ENCODE data around the gene ADARB2. TPM values are rescaled to one million over a fixed set of nuclear protein-coding genes. Genes with fewer than 3 reads are reported as not detected.

The ADARB2 gene
- polyA plus RNA-seq, 3 donors = not detected

GRCh38 chr10:1534820-1535219, 202.5 kb downstream of the ADARB2 start:
- no peak overlapping the region for H3K4me3 Mint-ChIP-seq
- H3K36me3 ChIP-seq (replicated peaks in 1 of 2; ENCODE audit: control insufficient read depth in 1 of 2, insufficient read depth in 2 of 2, low read length in 2 of 2) = no peaks in the 10 kb centered on the region
- H3K4me2 ChIP-seq (replicated peaks; ENCODE audit: extremely low read depth, low read length, poor library complexity, severe bottlenecking) = no peak overlapping the region
- no peaks in the 10 kb centered on the region for H3K79me2 ChIP-seq (ENCODE audit: insufficient read depth, low read length)
- no peak for TF ChIP-seq CTCF (IDR thresholded peaks at IDR 0.05)
- H3K36me3 Mint-ChIP-seq = no peaks in the 10 kb centered on the region
- H3K9me3 ChIP-seq (replicated peaks in 1 of 2; ENCODE audit: control insufficient read depth in 1 of 2, insufficient read depth in 1 of 2, low read length in 2 of 2) = no peaks in the 10 kb centered on the region
- no peak overlapping the region for H3K4me3 ChIP-seq (replicated peaks in 1 of 3; ENCODE audit: low read depth in 2 of 3, low read length in 3 of 3)
- no peaks in the 10 kb centered on the region for H3K4me1 Mint-ChIP-seq
- H3K27ac Mint-ChIP-seq = no peak overlapping the region
- intact Hi-C loops (cut with micrococcal nuclease) = no loop called here
- no peaks in the 10 kb centered on the region for H3K27me3 ChIP-seq (ENCODE audit: control insufficient read depth in 2 of 2, insufficient read depth in 2 of 2, low read length in 2 of 2)
- no peak for DNase-seq
- H3K27ac ChIP-seq (ENCODE audit: low read depth in 1 of 2, low read length in 2 of 2) = no peak overlapping the region
- H3K27me3 Mint-ChIP-seq (ENCODE audit: low read depth in 3 of 3) = peaks cover 0 to 5% (median 2%) of the 10 kb centered on the region in 3 donors
- no peaks in the 10 kb centered on the region for H4K20me1 ChIP-seq (ENCODE audit: insufficient read depth, low read length)
- no peaks in the 10 kb centered on the region for H3K4me1 ChIP-seq (ENCODE audit: control insufficient read depth in 1 of 2, insufficient read depth in 2 of 2, low read length in 2 of 2)
- no peak overlapping the region for H2AFZ ChIP-seq (ENCODE audit: insufficient read depth, low read depth, low read length, poor library complexity, severe bottlenecking)
- WGBS (ENCODE audit: insufficient coverage) = 94% methylated on average over 12 of the region's 19 CpGs
- no peak overlapping the region for H3K9ac ChIP-seq (ENCODE audit: insufficient read depth, low read length, poor library complexity, severe bottlenecking)
- H3K9me3 Mint-ChIP-seq = peaks cover 0 to 8% (median 3%) of the 10 kb centered on the region in 7 donors

- Histone ChIP-seq H3K36me3 (replicated peaks in 1 of 2; ENCODE audit: control insufficient read depth in 1 of 2, insufficient read depth in 2 of 2, low read length in 2 of 2) (no peaks in the 10 kb centered on the region), H3K4me3 (replicated peaks in 1 of 3; ENCODE audit: low read depth in 2 of 3, low read length in 3 of 3) (no peak overlapping the region), H2AFZ (ENCODE audit: insufficient read depth, low read depth, low read length, poor library complexity, severe bottlenecking) (no peak overlapping the region), H3K9ac (ENCODE audit: insufficient read depth, low read length, poor library complexity, severe bottlenecking) (no peak overlapping the region), H4K20me1 (ENCODE audit: insufficient read depth, low read length) (no peaks in the 10 kb centered on the region), H3K79me2 (ENCODE audit: insufficient read depth, low read length) (no peaks in the 10 kb centered on the region), H3K4me2 (replicated peaks; ENCODE audit: extremely low read depth, low read length, poor library complexity, severe bottlenecking) (no peak overlapping the region), H3K27me3 (ENCODE audit: control insufficient read depth in 2 of 2, insufficient read depth in 2 of 2, low read length in 2 of 2) (no peaks in the 10 kb centered on the region), H3K4me1 (ENCODE audit: control insufficient read depth in 1 of 2, insufficient read depth in 2 of 2, low read length in 2 of 2) (no peaks in the 10 kb centered on the region), H3K9me3 (replicated peaks in 1 of 2; ENCODE audit: control insufficient read depth in 1 of 2, insufficient read depth in 1 of 2, low read length in 2 of 2) (no peaks in the 10 kb centered on the region), H3K27ac (ENCODE audit: low read depth in 1 of 2, low read length in 2 of 2) (no peak overlapping the region)
- Mint-ChIP-seq H3K9me3 (peaks cover 0 to 10% (median 3%) of the 10 kb centered on the region in 7 donors), H3K27me3 (ENCODE audit: low read depth in 3 of 3) (peaks cover 0 to 7% (median 3%) of the 10 kb centered on the region in 3 donors), H3K4me1 (no peaks in the 10 kb centered on the region), H3K27ac (no peak overlapping the region), H3K36me3 (no peaks in the 10 kb centered on the region), H3K4me3 (no peak overlapping the region)
- no peak for TF ChIP-seq CTCF (IDR thresholded peaks at IDR 0.05)
- 90% methylated on average over 11 of the region's 14 CpGs for WGBS (ENCODE audit: insufficient coverage)
- intact Hi-C loops (cut with micrococcal nuclease) = no loop called here
- no peak for DNase-seq
Observed at GRCh38 chr10:1532636-1533035, 204.7 kb downstream of the ADARB2 start.
